Myocyte (in vitro differentiated cells): ENCODE results near the gene AXIN1. TPM values are rescaled to one million over a fixed set of nuclear protein-coding genes. Genes with fewer than 3 reads are reported as not detected.

Experiments used
- DNase-seq: peaks from one replicate; pipeline ENCODE4 v3.0.0-alpha.2; 2012; ENCODE audit warnings: low read depth
- total RNA-seq: library from RNA; depleted of rRNA; stranded (reverse); fragments of >200 nt; gene quantifications from 2 replicates; pipeline ENCODE4 v1.2.3, GENCODE V29; 2014

Gene AXIN1
- total RNA-seq, 1 donor from 2014 or later: 26.1 TPM

- DNase-seq: no peak
These were observed 48.6 kb downstream of the AXIN1 start for GRCh38 chr16:303760-304505.

- DNase-seq: no peak
These were observed 50.6 kb downstream of the AXIN1 start for GRCh38 chr16:301950-302349.

- no peak for DNase-seq
These were observed 51.3 kb downstream of the AXIN1 start for GRCh38 chr16:301235-301634.

- no peak for DNase-seq
These were observed 54.7 kb downstream of the AXIN1 start for GRCh38 chr16:297832-298231.

- no peak for DNase-seq
These were observed 55.6 kb downstream of the AXIN1 start for GRCh38 chr16:296806-297510.

GRCh38 chr16:296276-296675, 56.2 kb downstream of the AXIN1 start:
- no peak for DNase-seq

GRCh38 chr16:293043-293775, 59.3 kb downstream of the AXIN1 start:
- no peak for DNase-seq

- DNase-seq: no peak
These were observed 61.0 kb downstream of the AXIN1 start for GRCh38 chr16:291539-291938.

GRCh38 chr16:290681-291405, 61.7 kb downstream of the AXIN1 start:
- DNase-seq: no peak

GRCh38 chr16:290015-290680, 62.4 kb downstream of the AXIN1 start:
- DNase-seq: no peak

GRCh38 chr16:289395-289997, 63.0 kb downstream of the AXIN1 start:
- DNase-seq: no peak

GRCh38 chr16:287981-288920, 64.3 kb downstream of the AXIN1 start:
- DNase-seq: no peak

- no peak for DNase-seq
These were observed 65.2 kb downstream of the AXIN1 start for GRCh38 chr16:287298-287811.

GRCh38 chr16:286491-287297, 65.8 kb downstream of the AXIN1 start:
- no peak for DNase-seq

- DNase-seq: no peak
These were observed 67.1 kb downstream of the AXIN1 start for GRCh38 chr16:285146-286055.

GRCh38 chr16:284204-285120, 68.1 kb downstream of the AXIN1 start:
- DNase-seq: no peak
